RWPE1 (cell line): ENCODE data around the gene SERHL2.
"Not testable (repeated sequence)": the region's sequence is repeated elsewhere in the genome, so short reads cannot be mapped to it uniquely, and the experiment has no call there.

Experiments
- CTCF ChIA-PET: fragments of 350-600 bp; sonication (Branson Sonifier 250); formaldehyde crosslinking; extraction: SDS; loops from one replicate; lab custom pipeline; 2021; lab: Yijun Ruan, JAX
- POLR2A ChIA-PET: fragments of 400-600 bp; formaldehyde crosslinking; extraction: SDS; loops from one replicate; lab custom pipeline; 2020; ENCODE audit warnings: antibody characterized with exemption; ENCODE audit not compliant: low non-redundant PET; lab: Yijun Ruan, JAX
- DNase-seq: peaks from one replicate; pipeline ENCODE4 v3.0.0; 2012; ENCODE audit warnings: low spot score
- H3K27ac ChIP-seq: fragments of 450-650 bp; 2 replicates; pipeline ENCODE4 v1.5.1; 2017
- TF ChIP-seq, protein P1 (sequence below): fragments of 450-650 bp; conservative IDR thresholded peaks from 2 replicates; pipeline ENCODE4 v1.5.1; 2017; ENCODE audit warnings: low read depth, mild to moderate bottlenecking

SERHL2 gene

DNA sequence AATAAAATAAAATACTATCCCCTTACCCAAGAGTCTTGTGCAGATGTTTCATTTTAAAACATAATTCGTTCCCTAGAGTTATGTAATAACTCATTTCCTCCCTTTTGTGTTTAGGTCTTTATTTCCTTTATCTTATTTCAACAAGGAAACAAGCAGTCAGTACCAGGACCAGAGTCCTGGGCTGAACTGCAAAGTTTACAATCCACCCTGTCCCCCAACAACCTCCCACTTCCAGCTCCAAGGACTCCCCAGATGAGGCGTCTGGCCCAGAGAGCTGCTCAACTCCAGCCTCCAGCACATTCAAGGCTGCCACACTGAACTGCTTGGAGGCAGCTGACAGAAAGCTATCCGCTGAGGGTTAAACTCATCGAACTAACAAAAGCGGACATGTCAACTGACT, 56.4 kb downstream of the SERHL2 start:
- CTCF ChIA-PET: no interaction called here
- peak overlapping the region; percentile 50 for H3K27ac ChIP-seq
- POLR2A ChIA-PET: no interaction called here
- DNase-seq: no peak
- TF ChIP-seq, protein P1, sequence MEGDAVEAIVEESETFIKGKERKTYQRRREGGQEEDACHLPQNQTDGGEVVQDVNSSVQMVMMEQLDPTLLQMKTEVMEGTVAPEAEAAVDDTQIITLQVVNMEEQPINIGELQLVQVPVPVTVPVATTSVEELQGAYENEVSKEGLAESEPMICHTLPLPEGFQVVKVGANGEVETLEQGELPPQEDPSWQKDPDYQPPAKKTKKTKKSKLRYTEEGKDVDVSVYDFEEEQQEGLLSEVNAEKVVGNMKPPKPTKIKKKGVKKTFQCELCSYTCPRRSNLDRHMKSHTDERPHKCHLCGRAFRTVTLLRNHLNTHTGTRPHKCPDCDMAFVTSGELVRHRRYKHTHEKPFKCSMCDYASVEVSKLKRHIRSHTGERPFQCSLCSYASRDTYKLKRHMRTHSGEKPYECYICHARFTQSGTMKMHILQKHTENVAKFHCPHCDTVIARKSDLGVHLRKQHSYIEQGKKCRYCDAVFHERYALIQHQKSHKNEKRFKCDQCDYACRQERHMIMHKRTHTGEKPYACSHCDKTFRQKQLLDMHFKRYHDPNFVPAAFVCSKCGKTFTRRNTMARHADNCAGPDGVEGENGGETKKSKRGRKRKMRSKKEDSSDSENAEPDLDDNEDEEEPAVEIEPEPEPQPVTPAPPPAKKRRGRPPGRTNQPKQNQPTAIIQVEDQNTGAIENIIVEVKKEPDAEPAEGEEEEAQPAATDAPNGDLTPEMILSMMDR: no peak

DNA sequence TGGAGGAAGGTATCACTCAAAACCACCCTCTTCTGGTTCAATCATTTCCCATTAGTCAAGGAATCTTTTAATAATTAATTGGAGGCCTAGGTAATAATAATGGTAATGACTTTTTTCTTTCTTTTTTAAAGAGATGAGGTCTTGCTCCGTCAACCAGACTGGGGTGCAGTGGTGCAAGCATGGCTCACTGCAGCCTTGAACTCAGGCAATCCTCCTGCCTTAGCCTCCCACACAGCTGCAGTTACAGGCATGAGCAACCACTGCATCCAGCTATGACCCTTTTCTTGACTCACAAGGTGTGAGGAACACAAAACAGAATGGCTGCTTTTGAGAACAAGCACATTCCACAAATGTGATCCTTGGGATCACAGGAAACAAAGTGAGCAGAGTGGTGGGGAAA, 57.3 kb downstream of the SERHL2 start:
- CTCF ChIA-PET: no interaction called here
- no peak overlapping the region for H3K27ac ChIP-seq

DNA sequence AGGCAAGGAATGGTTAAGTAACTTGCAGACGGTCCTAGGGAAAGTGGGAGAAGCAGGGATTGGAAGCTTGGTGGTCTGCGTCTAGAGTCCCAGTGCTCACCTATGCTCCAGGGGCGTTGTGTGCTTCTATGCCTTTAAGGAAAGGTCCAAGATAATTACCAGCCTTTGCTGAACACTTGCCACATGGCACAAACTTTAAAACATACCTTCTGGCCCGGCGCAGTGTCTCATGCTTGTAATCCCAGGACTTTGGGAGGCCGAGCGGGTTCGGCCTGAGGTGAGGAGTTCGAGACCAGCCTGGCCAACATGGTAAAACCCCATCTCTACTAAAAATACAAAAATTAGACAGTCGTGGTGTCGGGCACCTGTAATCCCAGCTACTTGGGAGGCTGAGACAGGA, 58.6 kb downstream of the SERHL2 start:
- no peak for DNase-seq
- ChIA-PET CTCF (no interaction called here), POLR2A (no interaction called here)
- peak overlapping the region; percentile 100 for H3K27ac ChIP-seq
- TF ChIP-seq, protein P1: no peak

More for the DNA sequence above, 57.3 kb downstream of the SERHL2 start:
- POLR2A ChIA-PET: no interaction called here
- DNase-seq: no peak
- TF ChIP-seq, protein P1: no peak

DNA sequence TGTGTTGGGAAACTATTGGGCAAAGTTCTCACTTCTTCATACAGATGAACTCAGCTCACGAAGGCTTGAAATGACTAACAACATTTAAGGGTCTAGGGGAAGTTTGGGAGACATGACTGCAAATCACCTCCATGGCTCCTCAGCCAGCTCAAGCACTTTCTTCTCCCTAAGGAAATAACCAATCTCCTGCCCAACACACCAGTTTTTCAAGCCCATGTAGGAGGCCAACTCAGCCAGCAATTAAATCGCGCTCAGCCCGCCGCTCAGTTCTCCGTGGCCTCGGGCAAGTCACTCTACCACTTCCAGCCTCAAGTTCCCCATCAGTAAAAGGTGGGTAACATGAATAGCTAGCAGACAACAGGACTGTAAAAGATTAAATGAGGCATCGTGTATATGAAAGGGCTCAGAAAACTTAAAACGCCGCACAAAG, 60.1 kb downstream of the SERHL2 start:
- H3K27ac ChIP-seq: peak overlapping the region; percentile 100
- CTCF ChIA-PET: interaction anchor here (0.8 kb wide), 1 partner anchor 34 kb away, joined by 3 read pairs; no protein-coding TSS in a partner anchor
- TF ChIP-seq, protein P1: no peak
- POLR2A ChIA-PET: no interaction called here
- DNase-seq: no peak

DNA sequence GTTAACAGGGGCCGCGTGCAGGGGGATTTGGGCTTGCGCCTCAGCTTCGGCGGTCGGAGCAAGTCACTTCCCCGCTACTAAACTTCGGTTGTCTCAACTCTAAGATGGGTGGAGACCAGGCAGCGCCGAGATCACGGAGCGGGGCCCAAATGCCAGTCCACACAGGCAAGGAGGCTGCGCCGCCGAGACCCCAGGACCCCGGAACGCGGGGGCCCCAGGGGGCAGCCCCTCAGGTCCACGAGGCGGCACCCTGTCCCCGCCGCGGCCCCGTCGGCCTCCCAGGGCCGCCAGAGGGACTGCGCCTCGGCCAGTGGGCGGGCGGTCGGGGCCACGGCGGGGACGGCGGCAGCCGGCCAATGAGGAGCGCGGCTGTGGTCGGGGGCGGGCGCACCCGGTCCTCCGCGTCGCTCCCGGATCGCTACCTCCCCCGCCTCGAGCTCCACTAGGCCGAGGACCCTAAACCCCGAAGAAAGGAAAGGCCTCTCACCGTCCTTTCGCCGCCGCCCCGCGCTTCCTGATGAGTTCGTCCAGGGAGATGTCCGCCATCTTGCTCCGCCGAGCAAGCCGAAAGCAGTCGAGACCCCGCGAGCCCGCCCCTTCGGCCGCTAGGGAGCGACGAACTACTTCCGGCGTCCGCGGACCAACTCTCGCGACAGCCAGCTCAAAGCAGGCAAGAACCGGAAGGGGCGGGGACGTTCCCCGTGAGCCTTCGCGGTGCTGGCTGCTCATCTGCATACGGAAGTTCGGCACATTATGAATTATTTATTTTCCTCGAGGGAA, 60.7 kb downstream of the SERHL2 start, which contains the start of gene POLDIP3:
Gene POLDIP3 (minus strand): TSS at position 572 of the 780 bp plus-strand sequence. CDS start 26 bp downstream, at position 546.
- DNase-seq: peak; percentile 87
- TF ChIP-seq, protein P1: no peak
- ChIA-PET POLR2A (interaction anchor here (0.6 kb wide), 3 partner anchors 54 to 538 kb away, joined by 3 to 4 read pairs (median 3); no protein-coding TSS in a partner anchor), CTCF (interaction anchor here (0.6 to 0.8 kb wide), 3 partner anchors 33 to 268 kb away, joined by 3 to 5 read pairs (median 3); no protein-coding TSS in a partner anchor)
- peak within 1 kb of the TSS; percentile 100 for H3K27ac ChIP-seq

DNA sequence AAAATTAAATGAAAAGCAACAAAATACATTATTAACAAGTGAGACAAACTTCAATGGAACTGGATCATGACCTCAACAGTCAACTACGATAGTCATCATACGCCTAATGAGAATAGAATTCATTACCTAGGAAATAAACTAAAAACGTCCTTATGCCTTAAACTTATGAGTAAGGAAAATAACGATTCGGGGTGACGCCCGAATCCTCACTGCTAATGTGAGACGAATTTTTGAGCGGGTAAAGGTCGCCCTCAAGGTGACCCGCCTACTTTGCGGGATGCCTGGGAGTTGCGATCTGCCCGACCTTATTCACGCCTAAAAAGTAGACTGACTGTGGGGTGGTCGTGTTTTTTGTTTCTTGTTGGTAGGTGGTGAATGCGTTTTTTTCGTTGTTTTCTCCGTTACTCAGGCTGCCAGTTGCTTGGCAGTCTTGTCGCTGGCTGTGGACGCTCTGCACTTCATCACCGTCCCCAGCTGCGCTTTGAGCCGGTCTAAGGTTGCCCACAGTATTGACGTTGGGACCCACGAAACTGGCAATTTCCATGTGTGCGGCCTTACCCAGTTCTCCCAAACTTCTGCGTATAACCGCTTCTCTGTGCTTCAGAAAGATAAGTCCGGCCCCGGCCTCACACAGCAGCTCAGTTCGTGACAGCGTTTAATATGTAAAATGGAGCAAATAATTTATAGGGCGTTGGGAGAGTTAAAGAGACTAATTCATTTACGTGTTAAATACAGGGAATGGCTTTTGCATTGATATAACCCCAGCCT, 61.5 kb downstream of the SERHL2 start:
- peak overlapping the region; percentile 100 for H3K27ac ChIP-seq
- POLR2A ChIA-PET: interaction anchor here (0.6 kb wide), 3 partner anchors 54 to 537 kb away, joined by 3 to 4 read pairs (median 3); no protein-coding TSS in a partner anchor
- peak; percentile 82 for DNase-seq
- CTCF ChIA-PET: interaction anchor here (0.6 to 0.7 kb wide), 3 partner anchors 73 to 267 kb away, joined by 3 to 5 read pairs (median 3); no protein-coding TSS in a partner anchor
- TF ChIP-seq, protein P1: no peak

DNA sequence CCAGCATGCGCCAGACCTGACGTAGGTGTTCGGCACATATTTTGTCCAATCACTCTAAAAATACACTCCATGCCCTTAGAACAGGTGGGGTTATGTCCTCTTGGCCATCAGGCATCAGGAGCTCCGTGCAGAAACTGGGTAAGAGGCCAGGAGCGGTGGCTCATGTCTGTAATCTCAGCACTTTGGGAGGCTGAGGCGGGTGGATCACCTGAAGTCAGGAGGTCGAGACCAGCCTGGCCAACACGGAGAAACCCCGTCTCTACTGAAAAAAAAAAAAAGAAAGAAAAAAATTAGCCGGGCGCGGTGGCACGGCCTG, 62.1 kb downstream of the SERHL2 start:
- POLR2A ChIA-PET, DNase-seq: not testable (repeated sequence)
- CTCF ChIA-PET: interaction anchor here (0.7 kb wide), 1 partner anchor 73 kb away, joined by 3 read pairs; no protein-coding TSS in a partner anchor
- H3K27ac ChIP-seq: peak overlapping the region; percentile 100
